ENCODE measurements around the gene YY1.

YY1 gene

GRCh38 chr14:100256339-100256895, 17.5 kb downstream of the YY1 start:
- intact Hi-C loops (cut with DNase I; ENCODE audit: low total_unique reads) = no loop called here
- Histone ChIP-seq H3K36me3 (no peaks in the 10 kb centered on the region), H3K9me3 (no peaks in the 10 kb centered on the region), H3K4me1 (peaks cover 0 to 82% (median 28%) of the 10 kb centered on the region in 4 donors), H3K4me3 (no peak overlapping the region), H3K27ac (no peak overlapping the region), H3K27me3 (no peaks in the 10 kb centered on the region)
- no peak for TF ChIP-seq CTCF (IDR thresholded peaks at IDR 0.05)
- DNase-seq = no peak

- no peak for DNase-seq
- intact Hi-C loops (cut with DNase I; ENCODE audit: low total_unique reads) = no loop called here
- no peak overlapping the region for H3K4me3 ChIP-seq
- no peaks in the 10 kb centered on the region for H3K9me3 ChIP-seq
- H3K27ac ChIP-seq = no peak overlapping the region
- no peaks in the 10 kb centered on the region for H3K27me3 ChIP-seq
- TF ChIP-seq CTCF (IDR thresholded peaks at IDR 0.05) = no peak
- H3K36me3 ChIP-seq = peaks cover 8 to 22% (median 14%) of the 10 kb centered on the region in 3 donors
- peaks cover 0 to 74% (median 23%) of the 10 kb centered on the region in 4 donors for H3K4me1 ChIP-seq
Measured at GRCh38 chr14:100261621-100262020, 22.7 kb downstream of the YY1 start.

DNA sequence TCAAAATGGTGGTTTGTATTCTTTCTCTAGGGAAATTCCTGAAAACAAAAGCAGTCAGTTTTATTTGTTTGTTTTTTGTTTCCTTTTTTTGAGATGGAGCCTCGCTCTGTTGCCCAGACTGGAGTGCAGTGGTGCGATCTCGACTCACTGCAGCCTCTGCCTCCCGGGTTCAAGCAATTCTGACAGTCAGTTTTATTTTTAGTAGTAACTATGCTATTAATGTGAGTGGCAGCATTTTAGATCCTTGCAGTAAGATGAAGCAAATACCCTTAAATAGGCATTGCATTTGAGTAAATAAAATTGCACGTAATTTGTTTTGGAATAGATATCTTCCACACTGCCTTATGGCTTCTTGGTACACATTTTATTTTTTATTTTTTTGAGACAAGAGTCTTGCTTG, 23.6 kb downstream of the YY1 start:
- no peak overlapping the region for H3K4me3 ChIP-seq
- intact Hi-C loops (cut with DNase I; ENCODE audit: low total_unique reads) = no loop called here
- no peaks in the 10 kb centered on the region for H3K27me3 ChIP-seq
- peaks cover 0 to 66% (median 21%) of the 10 kb centered on the region in 4 donors for H3K4me1 ChIP-seq
- no peak for DNase-seq
- H3K36me3 ChIP-seq = peaks cover 8 to 24% (median 14%) of the 10 kb centered on the region in 3 donors
- no peak overlapping the region for H3K27ac ChIP-seq
- no peaks in the 10 kb centered on the region for H3K9me3 ChIP-seq
- no peak for TF ChIP-seq CTCF (IDR thresholded peaks at IDR 0.05)

GRCh38 chr14:100263141-100263540, 24.2 kb downstream of the YY1 start:
- Histone ChIP-seq H3K4me3 (no peak overlapping the region), H3K36me3 (peaks cover 8 to 30% (median 14%) of the 10 kb centered on the region in 3 donors), H3K9me3 (no peaks in the 10 kb centered on the region), H3K27ac (no peak overlapping the region), H3K27me3 (no peaks in the 10 kb centered on the region), H3K4me1 (peaks cover 0 to 64% (median 21%) of the 10 kb centered on the region in 4 donors)
- TF ChIP-seq CTCF (IDR thresholded peaks at IDR 0.05) = no peak
- intact Hi-C loops (cut with DNase I; ENCODE audit: low total_unique reads) = no loop called here
- DNase-seq = no peak

DNA sequence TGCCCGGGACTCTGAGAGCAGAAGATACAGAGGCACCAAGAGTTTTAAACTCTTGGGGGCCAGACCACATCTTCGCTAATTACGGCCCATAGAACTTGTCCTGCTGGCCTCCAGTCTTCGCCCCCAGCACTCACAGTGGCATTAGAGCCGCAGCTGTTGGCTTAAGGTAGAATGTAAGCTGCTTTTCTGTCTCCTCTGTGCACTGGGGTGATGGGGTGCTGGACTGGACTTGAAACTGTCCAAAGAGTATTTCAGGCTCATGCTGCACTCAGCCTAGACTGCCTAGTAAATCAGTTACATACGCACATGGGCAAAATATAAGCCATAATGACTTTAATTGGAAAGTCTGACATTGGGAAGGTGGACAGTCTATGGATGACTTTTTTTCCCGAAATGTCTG, 29.0 kb downstream of the YY1 start:
- H3K4me1 ChIP-seq = peaks cover 0 to 45% (median 9%) of the 10 kb centered on the region in 4 donors
- DNase-seq = no peak
- no peak for TF ChIP-seq CTCF (IDR thresholded peaks at IDR 0.05)

More for the DNA sequence above, 29.0 kb downstream of the YY1 start:
- Histone ChIP-seq H3K27ac (no peak overlapping the region), H3K9me3 (no peaks in the 10 kb centered on the region), H3K36me3 (peaks cover 8 to 28% (median 11%) of the 10 kb centered on the region in 3 donors), H3K4me3 (no peak overlapping the region), H3K27me3 (no peaks in the 10 kb centered on the region)
- intact Hi-C loops (cut with DNase I; ENCODE audit: low total_unique reads) = no loop called here
